HCT116 (cell line): ENCODE measurements around the gene ACACB. TPM values are rescaled to one million over a fixed set of nuclear protein-coding genes. Genes with fewer than 3 reads are reported as not detected.

Experiments used
- ATAC-seq: fragments of 200-7000 bp; cut with Tn5 transposase; 2 replicates; pipeline ENCODE4 v1.9.1; 2020; ENCODE audit warnings: mild to moderate bottlenecking, moderate library complexity
- BruUV-seq: library from RNA; stranded (reverse); fragments of 400-500 nt; replicated peaks from 2 replicates; lab custom pipeline; 2021; lab: Mats Ljungman, UMichigan
- CTCF ChIA-PET: fragments of 300-600 bp; sonication (Branson Sonifier 250); formaldehyde crosslinking; loops from one replicate; lab custom pipeline; 2021; ENCODE audit warnings: antibody characterized with exemption; lab: Charles Lee
- POLR2A ChIA-PET: fragments of 300-600, 350-600 bp; sonication (Branson Sonifier 250); formaldehyde crosslinking; loops from one replicate; lab custom pipeline; 2021; ENCODE audit warnings: antibody characterized with exemption; lab: Charles Lee
- RAD21 ChIA-PET, 2 experiments: fragments of 300-600 bp; sonication (Branson Sonifier 250); formaldehyde crosslinking; loops; one replicate each; lab custom pipeline; 2023; ENCODE audit warnings: low total read pairs in 2 of 2; ENCODE audit not compliant: uncharacterized antibody in 2 of 2, unreplicated experiment in 2 of 2, low non-redundant PET in 1 of 2; lab: Charles Lee
- DNase-seq: peaks from one replicate; pipeline ENCODE4 v3.0.0-alpha.2; 2010; ENCODE audit warnings: low read depth, low spot score
- H2AFZ ChIP-seq: fragments of 200-600 bp; shearing (Covaris generic), sonication (generic); 2 replicates; pipeline ENCODE4 v1.6.1; 2017; ENCODE audit warnings: low read depth, mixed run types, mixed read lengths, antibody characterized with exemption, low read length; ENCODE audit not compliant: poor library complexity, severe bottlenecking
- H3K27ac ChIP-seq: 2 replicates; pipeline ENCODE4 v1.5.1; 2012; ENCODE audit warnings: low read depth, low read length
- H3K27me3 ChIP-seq: fragments of 200-600 bp; sonication (generic); 2 replicates; pipeline ENCODE4 v1.6.1; 2016; ENCODE audit warnings: mixed run types, low read length, mixed read lengths; ENCODE audit not compliant: insufficient read depth
- H3K36me3 ChIP-seq, 2 experiments: fragments of 200-500 bp in 1 of 2; fragments of 200-600 bp in 1 of 2; sonication (Bioruptor generic) in 1 of 2; sonication (generic) in 1 of 2; 2 replicates each; pipeline versions ENCODE4 v1.5.1 to v1.6.1; 2014 to 2016; ENCODE audit warnings: low read length in 2 of 2, inconsistent platforms in 1 of 2, mixed read lengths in 1 of 2, mixed run types in 1 of 2; ENCODE audit not compliant: insufficient read depth in 2 of 2, control insufficient read depth in 1 of 2
- H3K4me1 ChIP-seq, 2 experiments: fragments of 200-600 bp in 1 of 2; sonication (generic) in 1 of 2; 2 replicates each; pipeline versions ENCODE4 v1.5.1 to v1.6.1; 2012 to 2017; ENCODE audit warnings: low read length in 2 of 2, inconsistent platforms in 1 of 2, mild to moderate bottlenecking in 1 of 2, mixed read lengths in 1 of 2, mixed run types in 1 of 2, moderate library complexity in 1 of 2; ENCODE audit not compliant: insufficient read depth in 2 of 2, control insufficient read depth in 1 of 2
- H3K4me2 ChIP-seq: fragments of 200-600 bp; sonication (generic); 2 replicates; pipeline ENCODE4 v1.6.1; 2017; ENCODE audit warnings: mixed run types, low read length, mixed read lengths
- H3K4me3 ChIP-seq, 2 experiments: fragments of 200-600 bp in 1 of 2; sonication (generic) in 1 of 2; replicated peaks in 1 of 2; 2 replicates each; pipeline ENCODE4 v1.5.1; 2011 to 2016; ENCODE audit warnings: low read length in 2 of 2, control low read depth in 1 of 2, low read depth in 1 of 2, mild to moderate bottlenecking in 1 of 2, mixed read lengths in 1 of 2, mixed run types in 1 of 2
- H3K79me2 ChIP-seq: fragments of 200-600 bp; sonication (generic); 2 replicates; pipeline ENCODE4 v1.6.1; 2017; ENCODE audit warnings: mild to moderate bottlenecking, mixed run types, low read length, moderate library complexity, mixed read lengths; ENCODE audit not compliant: insufficient read depth
- H3K9ac ChIP-seq: fragments of 200-600 bp; sonication (generic); 2 replicates; pipeline ENCODE4 v1.6.1; 2016; ENCODE audit warnings: low read length, mixed read lengths
- H3K9me2 ChIP-seq: fragments of 200-600 bp; sonication (generic), shearing (Covaris generic); 2 replicates; pipeline ENCODE4 v1.6.1; 2017; ENCODE audit warnings: mixed run types, mild to moderate bottlenecking, moderate library complexity; ENCODE audit not compliant: insufficient read depth
- H3K9me3 ChIP-seq, 2 experiments: fragments of 200-500 bp in 1 of 2; fragments of 200-600 bp in 1 of 2; sonication (Bioruptor generic) in 1 of 2; sonication (generic) in 1 of 2; 2 replicates each; pipeline ENCODE4 v1.6.1; 2014 to 2017; ENCODE audit warnings: low read length in 2 of 2, mixed read lengths in 2 of 2, inconsistent platforms in 1 of 2, low read depth in 1 of 2, mild to moderate bottlenecking in 1 of 2, mixed run types in 1 of 2, moderate library complexity in 1 of 2; ENCODE audit not compliant: control insufficient read depth in 1 of 2, insufficient read depth in 1 of 2
- H4K20me1 ChIP-seq: fragments of 200-600 bp; sonication (generic), shearing (Covaris generic); 2 replicates; pipeline ENCODE4 v1.6.1; 2017; ENCODE audit warnings: mixed run types, mild to moderate bottlenecking, moderate library complexity; ENCODE audit not compliant: insufficient read depth
- CTCF ChIP-seq, 3 experiments: fragments of 200-600 bp in 1 of 3; sonication (generic) in 1 of 3; IDR thresholded peaks in 2 of 3; conservative IDR thresholded peaks in 1 of 3; 2 replicates each; pipeline ENCODE4 v1.5.1; 2012 to 2017; ENCODE audit warnings: low read depth in 2 of 3, low read length in 2 of 3, antibody characterized with exemption in 1 of 3, borderline replicate concordance in 1 of 3, control low read depth in 1 of 3, mild to moderate bottlenecking in 1 of 3, mixed read lengths in 1 of 3, mixed run types in 1 of 3, moderate library complexity in 1 of 3; ENCODE audit not compliant: insufficient read depth in 1 of 3
- EGR1 ChIP-seq: IDR thresholded peaks from 2 replicates; pipeline ENCODE4 v1.6.1; 2012; ENCODE audit warnings: low read depth
- ELF1 ChIP-seq: IDR thresholded peaks from 2 replicates; pipeline ENCODE4 v1.6.1; 2012; ENCODE audit warnings: low read depth, borderline replicate concordance
- FOSL1 ChIP-seq: IDR thresholded peaks from 2 replicates; pipeline ENCODE4 v1.6.1; 2012; ENCODE audit warnings: low read depth
- JUND ChIP-seq: IDR thresholded peaks from 2 replicates; pipeline ENCODE4 v1.6.1; 2012
- POLR2A ChIP-seq: IDR thresholded peaks from 2 replicates; pipeline ENCODE4 v1.7.0; 2011; ENCODE audit warnings: borderline replicate concordance; ENCODE audit not compliant: insufficient read depth, insufficient read length; ENCODE audit errors: extremely low read depth
- RAD21 ChIP-seq: IDR thresholded peaks from 2 replicates; pipeline ENCODE4 v1.6.1; 2012; ENCODE audit warnings: low read depth, mild to moderate bottlenecking
- SIN3A ChIP-seq: IDR thresholded peaks from 2 replicates; pipeline ENCODE4 v1.6.1; 2012; ENCODE audit warnings: low read depth
- SP1 ChIP-seq: IDR thresholded peaks from 2 replicates; pipeline ENCODE4 v1.6.1; 2012; ENCODE audit warnings: low read depth
- ZNF274 ChIP-seq: fragments of 200-500 bp; sonication (Bioruptor generic); IDR thresholded peaks from 2 replicates; pipeline ENCODE4 v1.6.1; 2014; ENCODE audit warnings: mild to moderate bottlenecking, low read depth, low read length, inconsistent platforms
- intact Hi-C: fragments of 100-400 bp; cut with micrococcal nuclease; formaldehyde crosslinking; loops from 2 replicates; pipeline ENCODE4 v1.10.0; 2022
- total RNA-seq: library from RNA; stranded (reverse); gene quantifications from one replicate; pipeline ENCODE4 v1.2.1, GENCODE V29; 2021; ENCODE audit not compliant: unreplicated experiment
- TF ChIP-seq, protein P1 (sequence below): IDR thresholded peaks from 2 replicates; pipeline ENCODE4 v1.6.1; 2012

Gene ACACB
- total RNA-seq, 1 experiment from 2014 or later: 11.1 TPM

GRCh38 chr12:109287181-109287580 lies 170.8 kb downstream of the ACACB start:
- no TSS peak for BruUV-seq

GRCh38 chr12:109287811-109288469 lies 171.6 kb downstream of the ACACB start:
- Histone ChIP-seq H3K4me3 (peak overlapping the region; percentile 3 to 25; a peak in 3 of 4 replicates), H3K4me1 (no peaks in the 10 kb centered on the region)
- TF ChIP-seq RAD21: no peak
- TF ChIP-seq ELF1: no peak
- no peak for TF ChIP-seq CTCF (IDR thresholded peaks at IDR 0.05 in 2 of 3, conservative IDR thresholded peaks at IDR 0.05 in 1 of 3; ENCODE audit: borderline replicate concordance in 1 of 3, insufficient read depth in 1 of 3, low read depth in 2 of 3, low read length in 2 of 3)
- TF ChIP-seq SP1: no peak
- no peak for TF ChIP-seq SIN3A
- no peak for TF ChIP-seq ZNF274
- TF ChIP-seq POLR2A: no peak
- TF ChIP-seq JUND: no peak
- TF ChIP-seq, all 23 proteins: peak for 0
- ATAC-seq (no peak), DNase-seq (no peak)
- ChIA-PET CTCF (no interaction called here), POLR2A (no interaction called here), RAD21 (no interaction called here)
- BruUV-seq: no TSS peak
- H3K4me2 ChIP-seq: peak overlapping the region; percentile 24; the same call in 1 of the 2 replicates
- H3K27me3 ChIP-seq: no peaks in the 10 kb centered on the region
- no peak overlapping the region for H3K27ac ChIP-seq
- H3K79me2 ChIP-seq: no peaks in the 10 kb centered on the region
- H3K9me3 ChIP-seq: no peaks in the 10 kb centered on the region
- no peaks in the 10 kb centered on the region for H4K20me1 ChIP-seq
- no peaks in the 10 kb centered on the region for H3K9me2 ChIP-seq
- H2AFZ ChIP-seq: no peak overlapping the region
- H3K36me3 ChIP-seq: no peaks in the 10 kb centered on the region
- H3K9ac ChIP-seq: no peak overlapping the region
- intact Hi-C loops: no loop called here

More at GRCh38 chr12:109287181-109287580, 170.8 kb downstream of the ACACB start:
- Histone ChIP-seq H3K4me2 (no peak overlapping the region), H3K9me2 (no peaks in the 10 kb centered on the region), H3K9me3 (no peaks in the 10 kb centered on the region), H3K27me3 (no peaks in the 10 kb centered on the region), H3K27ac (no peak overlapping the region), H3K36me3 (no peaks in the 10 kb centered on the region), H3K79me2 (no peaks in the 10 kb centered on the region), H2AFZ (no peak overlapping the region), H4K20me1 (no peaks in the 10 kb centered on the region), H3K4me1 (no peaks in the 10 kb centered on the region), H3K4me3 (no peak overlapping the region)
- DNase-seq: no peak
- ChIA-PET CTCF (no interaction called here), POLR2A (no interaction called here)
- intact Hi-C loops: no loop called here
- TF ChIP-seq RAD21: no peak
- TF ChIP-seq SP1: no peak
- TF ChIP-seq EGR1: no peak
- no peak for TF ChIP-seq FOSL1
- TF ChIP-seq, protein P1, sequence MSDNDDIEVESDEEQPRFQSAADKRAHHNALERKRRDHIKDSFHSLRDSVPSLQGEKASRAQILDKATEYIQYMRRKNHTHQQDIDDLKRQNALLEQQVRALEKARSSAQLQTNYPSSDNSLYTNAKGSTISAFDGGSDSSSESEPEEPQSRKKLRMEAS: no peak
- TF ChIP-seq, all 23 proteins: peak for 0
- RAD21 ChIA-PET: no interaction called here
- no peak for ATAC-seq
- H3K9ac ChIP-seq: no peak overlapping the region
